ENCODE data around the gene CREB3. TPM values are rescaled to one million over a fixed set of nuclear protein-coding genes. Genes with fewer than 3 reads are reported as not detected.

The CREB3 gene
- total RNA-seq, 1 donor: 56.1 TPM

DNA sequence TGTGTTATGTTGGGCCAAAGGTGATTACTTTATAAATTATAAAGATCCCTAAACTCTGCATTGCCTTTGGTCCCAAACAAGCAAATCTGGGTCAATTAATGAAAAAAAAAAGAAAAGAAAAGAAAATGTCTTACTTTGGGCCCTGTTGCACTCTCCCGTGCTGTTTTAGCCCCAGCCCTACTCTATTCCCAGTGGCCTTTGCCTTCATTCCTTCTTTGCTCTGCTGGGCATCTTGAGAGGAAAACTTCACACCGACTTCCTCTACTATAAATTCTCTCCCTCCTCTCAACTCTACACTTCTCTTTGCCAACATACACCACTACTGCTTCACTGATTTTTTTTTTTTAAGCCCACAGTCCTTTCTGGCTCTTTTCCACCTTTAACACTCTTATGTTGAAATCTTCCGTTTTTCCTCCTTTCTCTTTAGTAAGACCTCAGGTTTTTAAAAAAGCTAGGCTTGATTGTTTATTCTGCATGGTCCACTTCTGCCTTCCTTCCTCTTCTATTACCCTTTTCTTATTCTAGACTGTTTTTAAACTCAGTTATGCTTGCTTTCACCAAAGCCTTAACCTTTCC lies 26.1 kb downstream of the CREB3 start:
- TF ChIP-seq, protein P1, sequence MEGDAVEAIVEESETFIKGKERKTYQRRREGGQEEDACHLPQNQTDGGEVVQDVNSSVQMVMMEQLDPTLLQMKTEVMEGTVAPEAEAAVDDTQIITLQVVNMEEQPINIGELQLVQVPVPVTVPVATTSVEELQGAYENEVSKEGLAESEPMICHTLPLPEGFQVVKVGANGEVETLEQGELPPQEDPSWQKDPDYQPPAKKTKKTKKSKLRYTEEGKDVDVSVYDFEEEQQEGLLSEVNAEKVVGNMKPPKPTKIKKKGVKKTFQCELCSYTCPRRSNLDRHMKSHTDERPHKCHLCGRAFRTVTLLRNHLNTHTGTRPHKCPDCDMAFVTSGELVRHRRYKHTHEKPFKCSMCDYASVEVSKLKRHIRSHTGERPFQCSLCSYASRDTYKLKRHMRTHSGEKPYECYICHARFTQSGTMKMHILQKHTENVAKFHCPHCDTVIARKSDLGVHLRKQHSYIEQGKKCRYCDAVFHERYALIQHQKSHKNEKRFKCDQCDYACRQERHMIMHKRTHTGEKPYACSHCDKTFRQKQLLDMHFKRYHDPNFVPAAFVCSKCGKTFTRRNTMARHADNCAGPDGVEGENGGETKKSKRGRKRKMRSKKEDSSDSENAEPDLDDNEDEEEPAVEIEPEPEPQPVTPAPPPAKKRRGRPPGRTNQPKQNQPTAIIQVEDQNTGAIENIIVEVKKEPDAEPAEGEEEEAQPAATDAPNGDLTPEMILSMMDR (IDR thresholded peaks at IDR 0.05; ENCODE audit: insufficient read depth, low read length): no peak
- no peak overlapping the region for H3K4me3 ChIP-seq (ENCODE audit: low read depth, low read length)
- DNase-seq (ENCODE audit: low read depth): peak; percentile 52

- TF ChIP-seq, protein P1 (IDR thresholded peaks at IDR 0.05; ENCODE audit: insufficient read depth, low read length): no peak
- no peak for DNase-seq (ENCODE audit: low read depth)
- no peak overlapping the region for H3K4me3 ChIP-seq (ENCODE audit: low read depth, low read length)
These were observed 27.3 kb downstream of the CREB3 start for GRCh38 chr9:35759795-35760194.

- no peak overlapping the region for H3K4me3 ChIP-seq (ENCODE audit: low read depth, low read length)
- DNase-seq (ENCODE audit: low read depth): peak; percentile 66
- TF ChIP-seq, protein P1 (IDR thresholded peaks at IDR 0.05; ENCODE audit: insufficient read depth, low read length): no peak
These were observed 28.2 kb downstream of the CREB3 start for GRCh38 chr9:35760651-35761050.

DNA sequence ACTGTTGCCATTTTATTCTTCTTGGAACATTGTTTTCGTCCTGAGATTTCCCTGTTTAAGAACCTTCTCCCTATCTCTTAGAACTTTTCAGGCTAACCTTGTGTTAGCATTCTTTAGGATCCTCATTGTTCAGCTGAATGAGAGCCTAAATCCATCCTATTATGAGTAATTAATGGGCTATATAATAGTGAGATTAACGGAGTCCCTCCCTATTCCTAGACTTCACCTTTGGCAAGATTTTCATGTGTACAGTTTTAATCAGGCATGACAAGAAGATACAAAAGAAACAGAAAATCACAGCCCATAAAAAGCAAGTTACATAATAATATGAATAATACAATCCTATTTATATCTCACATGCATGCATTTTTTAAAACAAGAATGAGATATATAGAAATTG lies 30.7 kb downstream of the CREB3 start:
- DNase-seq (ENCODE audit: low read depth): no peak
- TF ChIP-seq, protein P1 (IDR thresholded peaks at IDR 0.05; ENCODE audit: insufficient read depth, low read length): no peak
- H3K4me3 ChIP-seq (ENCODE audit: low read depth, low read length): no peak overlapping the region

GRCh38 chr9:35763803-35764202 lies 31.3 kb downstream of the CREB3 start:
- TF ChIP-seq, protein P1 (IDR thresholded peaks at IDR 0.05; ENCODE audit: insufficient read depth, low read length): no peak
- no peak overlapping the region for H3K4me3 ChIP-seq (ENCODE audit: low read depth, low read length)
- DNase-seq (ENCODE audit: low read depth): no peak

DNA sequence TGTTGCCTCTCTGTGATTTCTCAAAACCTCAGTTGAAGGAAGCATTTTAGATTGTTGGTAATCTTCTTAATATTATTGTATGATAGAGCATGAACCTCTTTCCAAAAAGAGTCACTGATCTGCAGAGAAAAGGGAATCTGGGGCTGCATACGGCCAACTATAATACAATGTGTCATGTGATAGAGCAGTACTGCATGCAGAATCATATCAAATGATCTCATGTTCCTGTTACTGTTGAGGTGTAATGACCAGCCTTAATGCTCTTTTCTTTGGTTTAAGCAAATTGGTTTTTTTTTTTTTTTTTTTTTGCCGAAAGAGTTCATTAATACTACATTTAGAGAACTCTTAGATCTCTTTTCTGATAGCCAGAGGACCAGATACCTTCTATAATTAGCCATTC lies 34.5 kb downstream of the CREB3 start:
- H3K4me3 ChIP-seq (ENCODE audit: low read depth, low read length): no peak overlapping the region
- TF ChIP-seq, protein P1 (IDR thresholded peaks at IDR 0.05; ENCODE audit: insufficient read depth, low read length): no peak
- DNase-seq (ENCODE audit: low read depth): no peak

- DNase-seq (ENCODE audit: low read depth): no peak
- TF ChIP-seq, protein P1 (IDR thresholded peaks at IDR 0.05; ENCODE audit: insufficient read depth, low read length): no peak
- H3K4me3 ChIP-seq (ENCODE audit: low read depth, low read length): no peak overlapping the region
These were observed 35.0 kb downstream of the CREB3 start for GRCh38 chr9:35767458-35767857.
